Activated CD4-positive, alpha-beta T cell treated with anti-CD3 and anti-CD28 coated beads for 1 hour (primary cell): ENCODE data around the gene KIAA0586.

Experiments used
- DNase-seq: peaks from one replicate; pipeline ENCODE4 v3.0.0-alpha.2; 2020

KIAA0586 gene

GRCh38 chr14:58599707-58600106 lies 172.2 kb downstream of the KIAA0586 start:
- no peak for DNase-seq
